ENCODE data around the gene TRRAP.

The TRRAP gene

GRCh38 chr7:98903246-98903645, 24.9 kb downstream of the TRRAP start:
- DNase-seq = no peak

DNA sequence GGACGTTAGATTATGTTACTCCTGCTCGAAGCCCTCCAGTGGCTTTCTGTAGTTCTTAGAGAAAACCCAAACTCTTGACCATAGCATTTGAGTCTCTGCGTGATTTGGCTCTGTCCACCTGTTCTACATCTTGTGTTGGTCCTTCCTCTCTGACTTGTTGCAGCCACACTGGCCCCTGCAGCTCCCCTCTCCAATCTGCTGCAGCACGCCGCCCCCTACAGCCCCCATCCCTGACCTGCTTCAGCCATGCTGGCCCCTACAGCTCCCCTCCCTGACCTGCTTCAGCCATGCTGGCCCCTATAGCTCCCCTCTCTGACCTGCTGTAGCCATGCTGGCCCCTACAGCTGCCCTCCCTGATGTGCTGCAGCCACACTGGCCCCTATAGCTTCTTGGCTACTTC, 29.2 kb downstream of the TRRAP start:
- no peak for DNase-seq

- DNase-seq = no peak
Observed at GRCh38 chr7:98908585-98908984, 30.3 kb downstream of the TRRAP start.

- no peak for DNase-seq
Observed at GRCh38 chr7:98909487-98909886, 31.2 kb downstream of the TRRAP start.

- no peak for DNase-seq
Observed at GRCh38 chr7:98910427-98910826, 32.1 kb downstream of the TRRAP start.

DNA sequence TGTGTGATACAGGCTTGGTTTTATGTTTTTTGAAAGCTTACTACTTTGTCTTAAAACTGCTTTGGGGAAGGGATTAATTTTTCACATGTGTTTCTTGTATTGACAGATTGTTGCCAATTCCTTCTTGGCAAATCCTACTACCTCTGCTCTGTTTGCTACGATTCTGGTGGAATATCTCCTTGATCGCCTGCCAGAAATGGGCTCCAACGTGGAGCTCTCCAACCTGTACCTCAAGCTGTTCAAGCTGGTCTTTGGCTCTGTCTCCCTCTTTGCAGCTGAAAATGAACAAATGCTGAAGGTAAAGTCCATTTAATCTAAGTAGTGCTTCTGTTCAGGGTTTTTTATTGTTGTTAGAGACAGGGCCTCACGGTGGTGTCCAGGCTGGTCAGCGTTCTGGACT, 33.6 kb downstream of the TRRAP start:
- DNase-seq = no peak

- DNase-seq = no peak
Observed at GRCh38 chr7:98913026-98913425, 34.7 kb downstream of the TRRAP start.

DNA sequence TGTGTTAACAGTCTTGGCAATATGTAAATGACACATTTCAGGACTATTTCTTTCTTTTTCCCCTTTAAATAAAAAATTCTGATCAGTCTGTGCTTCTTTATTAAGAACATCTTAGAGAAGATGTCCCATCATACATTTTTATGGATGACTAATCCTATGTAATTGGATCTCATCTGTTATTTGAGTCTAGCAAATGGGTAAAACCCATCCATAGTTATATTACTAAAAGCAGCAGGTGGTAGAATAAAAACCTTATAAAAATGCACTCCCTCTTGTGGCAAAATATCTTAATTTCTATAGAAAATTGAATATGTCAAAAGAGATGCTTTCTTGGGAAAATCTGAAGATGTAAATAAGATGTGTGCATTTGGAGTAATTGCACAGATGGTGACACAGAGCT, 35.3 kb downstream of the TRRAP start:
- DNase-seq = no peak

DNA sequence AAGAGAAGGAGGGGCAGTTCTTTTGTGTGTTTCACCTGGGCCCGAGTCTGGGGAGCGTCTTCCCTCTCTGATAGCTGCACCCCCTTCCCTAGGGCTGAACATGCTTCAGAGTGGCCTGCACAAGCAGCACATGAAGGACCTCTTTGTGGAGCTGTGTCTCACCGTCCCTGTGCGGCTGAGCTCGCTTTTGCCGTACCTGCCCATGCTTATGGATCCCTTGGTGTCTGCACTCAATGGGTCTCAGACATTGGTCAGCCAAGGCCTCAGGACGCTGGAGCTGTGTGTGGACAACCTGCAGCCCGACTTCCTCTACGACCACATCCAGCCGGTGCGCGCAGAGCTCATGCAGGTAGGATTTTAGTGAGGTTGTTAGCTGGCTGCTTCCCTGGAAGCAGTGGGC, 39.0 kb downstream of the TRRAP start:
- no peak for DNase-seq

- DNase-seq = no peak
Observed at GRCh38 chr7:98921608-98922372, 43.5 kb downstream of the TRRAP start.

GRCh38 chr7:98922392-98923187, 44.3 kb downstream of the TRRAP start:
- no peak for DNase-seq

DNA sequence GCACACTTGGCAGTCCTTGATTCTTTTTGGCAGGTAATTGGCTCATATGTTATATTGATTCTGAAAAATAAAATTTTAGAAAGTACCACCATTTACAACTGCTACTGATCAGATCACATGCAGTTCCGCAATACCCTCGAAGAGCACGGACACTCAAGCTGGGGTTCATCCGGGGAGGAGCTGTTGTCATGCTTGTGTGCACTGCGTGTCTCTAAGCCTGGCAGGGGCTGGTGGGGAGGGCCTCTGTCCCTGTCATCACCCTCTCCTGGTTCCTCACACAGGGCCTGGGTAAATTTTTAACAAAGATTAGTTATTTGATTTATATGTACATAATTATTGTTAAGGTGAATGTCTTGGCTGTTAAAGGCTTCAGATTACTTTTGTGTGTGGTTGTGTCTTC, 45.2 kb downstream of the TRRAP start:
- no peak for DNase-seq

- no peak for DNase-seq
Observed at GRCh38 chr7:98927125-98927524, 48.8 kb downstream of the TRRAP start.

DNA sequence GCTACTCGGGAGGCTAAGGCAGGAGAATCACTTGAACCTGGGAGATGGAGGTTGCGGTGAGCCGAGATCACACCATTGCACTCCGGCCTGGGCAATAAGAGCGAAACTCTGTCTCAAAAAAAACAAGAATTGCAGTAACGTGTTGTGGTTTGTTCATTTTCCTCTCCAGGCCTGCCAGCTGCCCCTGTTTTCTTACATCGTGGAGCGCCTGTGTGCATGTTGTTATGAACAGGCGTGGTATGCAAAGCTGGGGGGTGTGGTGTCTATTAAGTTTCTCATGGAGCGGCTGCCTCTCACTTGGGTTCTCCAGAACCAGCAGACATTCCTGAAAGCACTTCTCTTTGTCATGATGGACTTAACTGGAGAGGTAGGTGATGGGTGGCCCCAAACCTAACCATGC, 52.1 kb downstream of the TRRAP start:
- no peak for DNase-seq

GRCh38 chr7:98930921-98931320, 52.6 kb downstream of the TRRAP start:
- no peak for DNase-seq

GRCh38 chr7:98933321-98933720, 55.0 kb downstream of the TRRAP start:
- no peak for DNase-seq

DNA sequence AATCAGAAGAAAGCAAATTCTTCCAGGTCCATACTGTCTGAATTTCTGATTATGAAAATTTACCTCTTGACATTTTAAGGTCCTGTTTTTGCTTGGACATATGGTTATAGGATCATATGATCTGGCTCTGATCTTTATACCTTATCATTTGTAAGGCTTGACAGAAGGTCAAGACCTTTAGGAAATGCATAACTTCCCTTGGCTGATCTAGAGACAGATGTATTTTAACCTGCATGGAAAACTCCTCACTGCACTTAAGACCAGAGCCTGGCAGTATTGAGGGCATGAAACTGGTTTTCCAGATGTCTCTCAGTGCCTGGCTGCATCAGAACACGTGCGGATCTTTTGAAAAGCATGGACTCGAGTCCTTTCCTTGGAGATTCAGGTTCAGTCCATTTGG, 55.9 kb downstream of the TRRAP start:
- no peak for DNase-seq

- no peak for DNase-seq
Observed at GRCh38 chr7:98935811-98936210, 57.5 kb downstream of the TRRAP start.

DNA sequence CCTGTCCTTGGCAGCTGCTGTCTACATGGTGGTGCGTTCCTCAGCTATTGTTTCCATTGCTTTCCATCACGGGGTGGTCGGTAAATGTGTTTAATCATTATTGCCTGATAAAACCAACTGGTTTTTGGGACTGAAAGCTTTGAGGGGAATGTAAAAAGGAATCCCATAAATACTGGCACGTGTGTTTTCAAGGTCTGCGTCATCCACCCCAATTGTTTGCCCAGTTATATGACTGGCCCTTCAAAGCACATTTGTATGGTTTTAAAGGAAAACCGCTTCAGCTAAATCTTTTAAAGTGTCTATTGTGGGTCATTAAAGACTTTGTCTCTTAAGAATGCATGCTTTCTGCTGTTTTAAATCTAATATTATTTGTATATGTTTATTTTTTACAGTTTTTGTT, 65.0 kb downstream of the TRRAP start:
- no peak for DNase-seq

DNA sequence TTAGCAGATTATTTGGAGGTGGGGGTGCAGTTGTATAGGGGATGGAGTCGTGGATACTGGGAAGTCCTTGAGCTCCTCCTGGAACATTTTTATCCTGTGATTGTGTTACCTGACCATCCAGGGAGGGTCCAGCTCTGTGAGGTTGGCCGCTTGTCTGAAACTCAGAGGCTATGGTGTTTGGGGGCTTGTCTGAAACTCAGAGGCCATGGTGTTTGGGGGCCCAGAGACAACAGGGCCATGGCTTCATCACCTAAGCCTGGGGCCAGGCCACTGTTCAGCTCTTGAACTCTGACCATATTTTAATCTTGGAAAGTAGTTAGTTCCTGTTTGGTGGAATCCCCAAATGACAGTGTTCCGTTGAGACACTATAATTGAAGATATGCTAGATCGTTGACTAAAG, 66.1 kb downstream of the TRRAP start:
- DNase-seq = no peak

DNA sequence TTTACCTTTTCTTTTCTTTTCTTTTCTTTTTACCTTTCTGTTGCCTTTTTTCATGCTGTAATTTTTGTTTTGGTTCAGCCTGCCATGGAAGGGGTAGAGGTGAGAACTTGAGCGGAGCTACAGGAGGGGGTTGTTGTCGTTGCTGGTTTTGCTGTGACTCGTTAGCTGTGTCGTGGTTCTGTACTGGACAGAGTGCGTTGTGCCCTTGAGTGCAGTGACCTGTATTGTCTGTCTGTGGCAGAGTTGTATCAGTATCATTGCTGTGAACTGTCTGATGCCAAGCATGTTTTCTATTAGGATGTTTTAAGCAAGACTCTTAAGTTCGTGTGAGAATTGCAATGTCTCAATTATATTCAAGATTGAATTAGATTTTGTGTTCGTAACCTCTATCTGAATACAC, 67.5 kb downstream of the TRRAP start:
- DNase-seq = no peak

DNA sequence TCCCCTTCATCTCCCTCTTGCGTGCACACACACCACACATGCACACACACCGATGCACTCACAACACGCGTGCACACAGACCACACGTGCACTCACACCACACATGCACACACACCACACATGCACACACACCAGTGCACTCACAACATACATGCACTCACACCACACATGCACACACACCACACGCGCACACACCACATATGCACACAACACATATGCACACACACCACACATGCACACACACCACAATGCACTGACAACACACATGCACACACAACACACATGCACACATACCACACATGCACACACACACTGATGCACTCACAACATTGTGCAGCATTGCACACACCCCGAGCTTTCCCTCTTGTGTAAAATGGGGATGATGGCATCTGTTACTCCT, 68.1 kb downstream of the TRRAP start:
- no peak for DNase-seq

DNA sequence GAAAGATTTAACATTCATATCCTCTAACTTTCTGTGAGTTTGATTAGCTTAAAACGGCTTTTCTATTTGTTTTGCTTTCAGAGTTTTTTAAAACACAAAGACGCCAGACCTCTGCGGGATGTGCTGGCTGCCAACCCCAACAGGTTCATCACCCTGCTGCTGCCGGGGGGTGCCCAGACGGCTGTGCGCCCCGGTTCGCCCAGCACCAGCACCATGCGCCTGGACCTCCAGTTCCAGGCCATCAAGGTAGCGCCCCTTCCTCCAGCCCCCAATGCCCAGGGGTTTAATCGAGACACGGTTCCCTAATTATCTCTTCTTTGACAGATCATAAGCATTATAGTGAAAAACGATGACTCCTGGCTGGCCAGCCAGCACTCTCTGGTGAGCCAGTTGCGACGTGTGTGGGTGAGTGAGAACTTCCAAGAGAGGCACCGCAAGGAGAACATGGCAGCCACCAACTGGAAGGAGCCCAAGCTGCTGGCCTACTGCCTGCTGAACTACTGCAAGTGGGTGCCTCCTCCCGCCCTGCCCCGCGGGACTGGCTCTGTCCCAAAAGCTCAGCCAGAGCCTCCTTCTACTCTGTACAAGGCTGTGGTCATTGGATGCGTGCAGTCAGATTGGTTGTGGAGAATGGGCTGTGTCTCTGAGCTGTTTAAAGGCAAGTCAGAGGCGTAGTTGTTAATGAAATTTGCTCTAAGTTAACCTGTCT, 71.2 kb downstream of the TRRAP start:
- no peak for DNase-seq

DNA sequence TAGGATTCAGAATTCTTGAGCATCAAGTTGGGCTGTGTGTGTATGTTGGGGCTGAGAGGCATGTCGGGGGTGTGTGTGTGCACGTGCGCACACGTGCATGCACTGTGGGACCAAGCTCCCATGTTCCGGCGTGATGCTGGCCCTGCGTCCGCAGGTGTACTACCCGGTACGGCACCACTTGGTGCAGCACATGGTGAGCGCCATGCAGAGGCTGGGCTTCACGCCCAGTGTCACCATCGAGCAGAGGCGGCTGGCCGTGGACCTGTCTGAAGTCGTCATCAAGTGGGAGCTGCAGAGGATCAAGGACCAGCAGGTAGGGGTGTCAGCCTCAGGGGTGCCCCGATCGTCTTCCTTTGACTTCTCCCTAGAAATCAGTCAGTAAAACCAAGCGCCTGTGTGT, 77.7 kb downstream of the TRRAP start:
- no peak for DNase-seq

All from KG1 (cell line).